ENCODE measurements around the gene PFN3.

Gene PFN3

DNA sequence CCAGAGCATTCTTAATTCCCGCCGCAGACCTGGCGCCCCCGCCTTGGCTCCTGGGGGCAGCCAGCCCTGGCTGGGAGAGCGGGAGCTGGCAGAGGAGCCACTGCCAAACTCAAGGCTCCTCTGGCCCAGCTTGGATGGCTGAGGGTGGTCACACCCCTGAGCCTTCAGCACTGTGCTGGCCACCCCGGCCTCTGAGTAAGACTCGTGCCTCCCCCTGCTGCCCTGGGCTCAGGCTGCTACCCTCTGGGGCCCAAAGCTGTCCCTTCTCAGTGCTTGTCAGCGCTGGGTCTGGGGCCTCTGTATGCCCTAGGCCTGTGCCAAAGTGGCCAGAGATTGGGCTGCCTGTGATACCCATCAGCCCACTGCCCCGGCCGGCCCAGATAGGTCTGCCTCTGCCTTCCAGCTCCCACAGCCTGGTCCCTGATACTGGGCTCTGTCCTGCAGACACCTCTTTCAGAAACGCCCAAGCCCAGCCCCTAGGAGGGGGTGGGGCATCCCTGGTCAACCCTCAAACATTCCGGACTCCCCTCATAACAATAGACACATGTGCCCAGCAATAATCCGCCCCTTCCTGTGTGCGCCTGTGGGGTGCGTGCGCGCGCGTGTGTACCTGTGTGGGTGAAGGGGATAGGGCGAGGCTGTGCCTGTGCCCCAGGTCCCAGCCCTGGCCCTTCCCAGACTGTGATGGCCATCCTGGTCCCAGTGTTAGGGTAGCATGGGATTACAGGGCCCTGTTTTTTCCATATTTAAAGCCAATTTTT, 41.8 kb upstream of the PFN3 start:
- in situ Hi-C loops (cut with MboI; ENCODE audit: low pct_unique_long_range_greater_than_20kb, low sequenced_read_pairs, unreplicated experiment) = no loop called here
- TF ChIP-seq, protein P1, sequence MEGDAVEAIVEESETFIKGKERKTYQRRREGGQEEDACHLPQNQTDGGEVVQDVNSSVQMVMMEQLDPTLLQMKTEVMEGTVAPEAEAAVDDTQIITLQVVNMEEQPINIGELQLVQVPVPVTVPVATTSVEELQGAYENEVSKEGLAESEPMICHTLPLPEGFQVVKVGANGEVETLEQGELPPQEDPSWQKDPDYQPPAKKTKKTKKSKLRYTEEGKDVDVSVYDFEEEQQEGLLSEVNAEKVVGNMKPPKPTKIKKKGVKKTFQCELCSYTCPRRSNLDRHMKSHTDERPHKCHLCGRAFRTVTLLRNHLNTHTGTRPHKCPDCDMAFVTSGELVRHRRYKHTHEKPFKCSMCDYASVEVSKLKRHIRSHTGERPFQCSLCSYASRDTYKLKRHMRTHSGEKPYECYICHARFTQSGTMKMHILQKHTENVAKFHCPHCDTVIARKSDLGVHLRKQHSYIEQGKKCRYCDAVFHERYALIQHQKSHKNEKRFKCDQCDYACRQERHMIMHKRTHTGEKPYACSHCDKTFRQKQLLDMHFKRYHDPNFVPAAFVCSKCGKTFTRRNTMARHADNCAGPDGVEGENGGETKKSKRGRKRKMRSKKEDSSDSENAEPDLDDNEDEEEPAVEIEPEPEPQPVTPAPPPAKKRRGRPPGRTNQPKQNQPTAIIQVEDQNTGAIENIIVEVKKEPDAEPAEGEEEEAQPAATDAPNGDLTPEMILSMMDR (IDR thresholded peaks at IDR 0.05; ENCODE audit: extremely low read depth, insufficient read depth, missing control alignments) = no peak
- DNase-seq (ENCODE audit: low spot score) = no peak

GRCh38 chr5:177440990-177441780, 40.7 kb upstream of the PFN3 start:
- TF ChIP-seq, protein P1 (IDR thresholded peaks at IDR 0.05; ENCODE audit: extremely low read depth, insufficient read depth, missing control alignments) = no peak
- DNase-seq (ENCODE audit: low spot score) = no peak
- in situ Hi-C loops (cut with MboI; ENCODE audit: low pct_unique_long_range_greater_than_20kb, low sequenced_read_pairs, unreplicated experiment) = no loop called here

GRCh38 chr5:177440211-177440989, 39.9 kb upstream of the PFN3 start:
- TF ChIP-seq, protein P1 (IDR thresholded peaks at IDR 0.05; ENCODE audit: extremely low read depth, insufficient read depth, missing control alignments) = no peak
- DNase-seq (ENCODE audit: low spot score) = no peak
- in situ Hi-C loops (cut with MboI; ENCODE audit: low pct_unique_long_range_greater_than_20kb, low sequenced_read_pairs, unreplicated experiment) = no loop called here

DNA sequence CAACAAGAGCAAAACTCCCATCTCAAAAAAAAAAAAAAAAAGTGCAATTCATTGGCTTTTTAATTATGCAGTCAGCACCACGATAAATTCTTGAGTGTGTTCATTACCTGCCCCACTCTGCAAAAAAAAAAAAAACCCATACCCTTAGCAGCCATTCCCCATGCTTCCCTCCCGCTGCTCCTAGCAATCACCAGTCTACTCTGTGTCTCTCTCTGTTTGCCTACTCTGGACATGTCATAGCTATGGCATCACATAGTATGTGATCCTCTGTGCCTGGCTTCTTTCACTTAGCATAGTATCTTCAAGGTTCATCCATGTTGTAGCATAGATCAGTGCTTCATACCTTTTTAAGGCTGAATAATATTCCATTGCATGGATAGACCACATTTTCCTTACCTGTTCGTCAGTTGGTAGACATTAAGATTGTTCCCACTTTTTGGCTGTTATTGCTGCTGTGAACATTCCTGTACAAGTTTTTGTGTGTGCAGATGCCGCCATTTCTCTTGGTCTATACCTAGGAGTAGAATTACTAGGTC, 39.1 kb upstream of the PFN3 start:
- TF ChIP-seq, protein P1 (IDR thresholded peaks at IDR 0.05; ENCODE audit: extremely low read depth, insufficient read depth, missing control alignments) = no peak
- in situ Hi-C loops (cut with MboI; ENCODE audit: low pct_unique_long_range_greater_than_20kb, low sequenced_read_pairs, unreplicated experiment) = no loop called here
- no peak for DNase-seq (ENCODE audit: low spot score)

DNA sequence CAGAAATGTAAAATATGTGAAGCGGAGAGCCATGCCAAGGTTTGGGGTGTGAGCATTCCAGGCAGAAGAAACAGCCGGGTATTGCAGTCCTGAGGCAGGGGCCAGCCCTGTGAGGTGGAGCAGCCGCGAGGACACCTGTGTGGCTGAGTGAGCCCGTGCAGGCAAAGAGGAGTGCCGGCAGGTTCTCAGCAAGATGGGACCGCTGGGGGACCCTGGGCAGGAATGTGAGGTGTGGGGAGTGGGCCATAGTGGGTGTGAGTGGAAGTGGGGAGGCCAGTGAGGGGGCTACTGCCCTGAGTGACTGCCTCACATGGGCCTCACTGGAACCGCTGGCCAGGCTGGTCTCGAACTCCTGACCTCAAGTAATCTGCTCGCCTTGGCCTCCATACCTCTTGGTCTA, 38.0 kb upstream of the PFN3 start:
- in situ Hi-C loops (cut with MboI; ENCODE audit: low pct_unique_long_range_greater_than_20kb, low sequenced_read_pairs, unreplicated experiment) = no loop called here
- DNase-seq (ENCODE audit: low spot score) = no peak
- TF ChIP-seq, protein P1 (IDR thresholded peaks at IDR 0.05; ENCODE audit: extremely low read depth, insufficient read depth, missing control alignments) = no peak

DNA sequence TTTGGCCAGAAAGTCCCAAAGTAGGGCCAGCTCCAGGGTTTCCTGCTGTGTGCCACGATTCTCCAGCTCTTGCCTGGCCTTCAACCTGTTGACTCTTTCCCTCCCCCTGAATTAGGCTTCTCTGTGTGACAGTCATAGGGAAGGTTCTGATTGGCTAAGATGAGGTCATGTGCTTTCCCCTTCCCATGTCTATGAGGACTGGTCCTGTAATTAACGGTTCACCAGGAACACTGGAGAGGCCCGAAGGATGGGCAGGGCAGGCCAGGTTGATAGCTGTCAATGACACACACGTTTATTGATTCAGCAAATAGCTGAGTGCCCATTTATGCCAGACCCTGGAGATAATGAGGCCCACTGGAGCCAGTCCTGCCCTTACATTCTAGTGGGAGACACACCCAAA, 37.2 kb upstream of the PFN3 start:
- TF ChIP-seq, protein P1 (IDR thresholded peaks at IDR 0.05; ENCODE audit: extremely low read depth, insufficient read depth, missing control alignments) = no peak
- DNase-seq (ENCODE audit: low spot score) = no peak
- in situ Hi-C loops (cut with MboI; ENCODE audit: low pct_unique_long_range_greater_than_20kb, low sequenced_read_pairs, unreplicated experiment) = no loop called here
